Suprapubic skin (tissue), 4 donors: ENCODE data around the gene TMEM181. TPM values are rescaled to one million over a fixed set of nuclear protein-coding genes. Genes with fewer than 3 reads are reported as not detected.

Experiments used
- DNase-seq, 2 donors: peaks; one replicate each; pipeline ENCODE4 v3.0.0-alpha.2; 2019; ENCODE audit warnings: low spot score in 2 of 2
- H3K27ac ChIP-seq: fragments of 200-600 bp; sonication (generic); one replicate; pipeline ENCODE4 v1.5.1; 2019
- H3K27me3 ChIP-seq: fragments of 200-600 bp; sonication (generic); one replicate; pipeline ENCODE4 v1.5.1; 2019
- H3K36me3 ChIP-seq: fragments of 200-600 bp; sonication (generic); one replicate; pipeline ENCODE4 v1.5.1; 2019
- H3K4me1 ChIP-seq: fragments of 200-600 bp; sonication (generic); one replicate; pipeline ENCODE4 v1.5.1; 2019
- H3K4me3 ChIP-seq: fragments of 200-600 bp; sonication (generic); one replicate; pipeline ENCODE4 v1.5.1; 2019; ENCODE audit warnings: mild to moderate bottlenecking
- H3K9me3 ChIP-seq: fragments of 200-600 bp; sonication (generic); one replicate; pipeline ENCODE4 v1.5.1; 2019
- EP300 ChIP-seq: sonication (generic); formaldehyde crosslinking; IDR thresholded peaks from one replicate; pipeline ENCODE4 v1.6.1; 2017; ENCODE audit warnings: antibody characterized with exemption
- POLR2A ChIP-seq, 2 donors: fragments of 450-650 bp; IDR thresholded peaks; one replicate each; pipeline ENCODE4 v1.6.1; 2017; ENCODE audit warnings: antibody characterized with exemption in 2 of 2, mild to moderate bottlenecking in 2 of 2, moderate library complexity in 2 of 2
- POLR2AphosphoS5 ChIP-seq, 3 donors: sonication (generic); formaldehyde crosslinking; IDR thresholded peaks; one replicate each; pipeline ENCODE4 v1.6.1; 2017; ENCODE audit warnings: antibody characterized with exemption in 3 of 3
- WGBS: methylation state at CpG from one replicate; pipeline ENCODE4 v1.1.5; 2018; 5-methylcytosine and 5-hydroxymethylcytosine counted together
- total RNA-seq, 4 donors: library from RNA; depleted of rRNA; stranded (reverse); fragments of >200 nt; gene quantifications; one replicate each; pipeline ENCODE4 v1.1.0, GENCODE V29; 2016
- TF ChIP-seq, protein P1 (sequence below), 2 donors: fragments of 200-600 bp in 1 of 2; fragments of 450-650 bp in 1 of 2; sonication (generic) in 1 of 2; IDR thresholded peaks; one replicate each; pipeline ENCODE4 v1.5.1; 2016 to 2019; ENCODE audit warnings: antibody characterized with exemption in 2 of 2, mild to moderate bottlenecking in 1 of 2, moderate library complexity in 1 of 2

The TMEM181 gene
- total RNA-seq, 4 donors from 2014 or later = 17.5 to 24.7 (median 21.7) TPM

- Histone ChIP-seq H3K36me3 (no peaks in the 10 kb centered on the region), H3K4me1 (peaks cover 18% of the 10 kb centered on the region), H3K27me3 (no peaks in the 10 kb centered on the region), H3K4me3 (no peak overlapping the region), H3K9me3 (no peaks in the 10 kb centered on the region), H3K27ac (no peak overlapping the region)
- no peak for TF ChIP-seq POLR2A (IDR thresholded peaks at IDR 0.05)
- no peak for TF ChIP-seq EP300
- TF ChIP-seq, protein P1, sequence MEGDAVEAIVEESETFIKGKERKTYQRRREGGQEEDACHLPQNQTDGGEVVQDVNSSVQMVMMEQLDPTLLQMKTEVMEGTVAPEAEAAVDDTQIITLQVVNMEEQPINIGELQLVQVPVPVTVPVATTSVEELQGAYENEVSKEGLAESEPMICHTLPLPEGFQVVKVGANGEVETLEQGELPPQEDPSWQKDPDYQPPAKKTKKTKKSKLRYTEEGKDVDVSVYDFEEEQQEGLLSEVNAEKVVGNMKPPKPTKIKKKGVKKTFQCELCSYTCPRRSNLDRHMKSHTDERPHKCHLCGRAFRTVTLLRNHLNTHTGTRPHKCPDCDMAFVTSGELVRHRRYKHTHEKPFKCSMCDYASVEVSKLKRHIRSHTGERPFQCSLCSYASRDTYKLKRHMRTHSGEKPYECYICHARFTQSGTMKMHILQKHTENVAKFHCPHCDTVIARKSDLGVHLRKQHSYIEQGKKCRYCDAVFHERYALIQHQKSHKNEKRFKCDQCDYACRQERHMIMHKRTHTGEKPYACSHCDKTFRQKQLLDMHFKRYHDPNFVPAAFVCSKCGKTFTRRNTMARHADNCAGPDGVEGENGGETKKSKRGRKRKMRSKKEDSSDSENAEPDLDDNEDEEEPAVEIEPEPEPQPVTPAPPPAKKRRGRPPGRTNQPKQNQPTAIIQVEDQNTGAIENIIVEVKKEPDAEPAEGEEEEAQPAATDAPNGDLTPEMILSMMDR (IDR thresholded peaks at IDR 0.05) = no peak
- TF ChIP-seq POLR2AphosphoS5 (IDR thresholded peaks at IDR 0.05) = no peak
- 49% methylated on average over 12 of the region's 12 CpGs for WGBS
- no peak for DNase-seq
Observed at GRCh38 chr6:158567871-158568401, 8.0 kb downstream of the TMEM181 start.

- 98% methylated on average over 5 of the region's 5 CpGs for WGBS
- H3K27ac ChIP-seq = no peak overlapping the region
Observed at GRCh38 chr6:158568549-158568948, 8.7 kb downstream of the TMEM181 start.

GRCh38 chr6:158569036-158569435 lies 9.1 kb downstream of the TMEM181 start:
- Histone ChIP-seq H3K9me3 (no peaks in the 10 kb centered on the region), H3K4me1 (peaks cover 18% of the 10 kb centered on the region), H3K27ac (no peak overlapping the region), H3K27me3 (no peaks in the 10 kb centered on the region), H3K4me3 (no peak overlapping the region), H3K36me3 (peaks cover 5% of the 10 kb centered on the region)
- TF ChIP-seq EP300 (no peak), POLR2A (IDR thresholded peaks at IDR 0.05) (no peak), POLR2AphosphoS5 (IDR thresholded peaks at IDR 0.05) (no peak)
- TF ChIP-seq, protein P1 (IDR thresholded peaks at IDR 0.05) = no peak
- DNase-seq = peak in 1 of 2 donors; percentile 38
- 90% methylated on average over 9 of the region's 9 CpGs for WGBS

More at GRCh38 chr6:158568549-158568948, 8.7 kb downstream of the TMEM181 start:
- Histone ChIP-seq H3K4me3 (no peak overlapping the region), H3K4me1 (peaks cover 18% of the 10 kb centered on the region), H3K9me3 (no peaks in the 10 kb centered on the region), H3K36me3 (peaks cover 5% of the 10 kb centered on the region), H3K27me3 (no peaks in the 10 kb centered on the region)
- DNase-seq = peak in 1 of 2 donors; percentile 37
- TF ChIP-seq POLR2A (IDR thresholded peaks at IDR 0.05) = no peak
- TF ChIP-seq, protein P1 (IDR thresholded peaks at IDR 0.05) = no peak
- no peak for TF ChIP-seq POLR2AphosphoS5 (IDR thresholded peaks at IDR 0.05)
- TF ChIP-seq EP300 = no peak

GRCh38 chr6:158570681-158570962 lies 10.7 kb downstream of the TMEM181 start:
- peaks cover 5% of the 10 kb centered on the region for H3K36me3 ChIP-seq
- WGBS = 89% methylated on average over 3 of the region's 3 CpGs
- no peaks in the 10 kb centered on the region for H3K27me3 ChIP-seq
- H3K4me1 ChIP-seq = peaks cover 18% of the 10 kb centered on the region
- DNase-seq = peak in 1 of 2 donors; percentile 0
- TF ChIP-seq EP300 (no peak), POLR2A (IDR thresholded peaks at IDR 0.05) (no peak), POLR2AphosphoS5 (IDR thresholded peaks at IDR 0.05) (no peak)
- TF ChIP-seq, protein P1 (IDR thresholded peaks at IDR 0.05) = no peak
- H3K27ac ChIP-seq = no peak overlapping the region
- no peak overlapping the region for H3K4me3 ChIP-seq
- no peaks in the 10 kb centered on the region for H3K9me3 ChIP-seq

DNA sequence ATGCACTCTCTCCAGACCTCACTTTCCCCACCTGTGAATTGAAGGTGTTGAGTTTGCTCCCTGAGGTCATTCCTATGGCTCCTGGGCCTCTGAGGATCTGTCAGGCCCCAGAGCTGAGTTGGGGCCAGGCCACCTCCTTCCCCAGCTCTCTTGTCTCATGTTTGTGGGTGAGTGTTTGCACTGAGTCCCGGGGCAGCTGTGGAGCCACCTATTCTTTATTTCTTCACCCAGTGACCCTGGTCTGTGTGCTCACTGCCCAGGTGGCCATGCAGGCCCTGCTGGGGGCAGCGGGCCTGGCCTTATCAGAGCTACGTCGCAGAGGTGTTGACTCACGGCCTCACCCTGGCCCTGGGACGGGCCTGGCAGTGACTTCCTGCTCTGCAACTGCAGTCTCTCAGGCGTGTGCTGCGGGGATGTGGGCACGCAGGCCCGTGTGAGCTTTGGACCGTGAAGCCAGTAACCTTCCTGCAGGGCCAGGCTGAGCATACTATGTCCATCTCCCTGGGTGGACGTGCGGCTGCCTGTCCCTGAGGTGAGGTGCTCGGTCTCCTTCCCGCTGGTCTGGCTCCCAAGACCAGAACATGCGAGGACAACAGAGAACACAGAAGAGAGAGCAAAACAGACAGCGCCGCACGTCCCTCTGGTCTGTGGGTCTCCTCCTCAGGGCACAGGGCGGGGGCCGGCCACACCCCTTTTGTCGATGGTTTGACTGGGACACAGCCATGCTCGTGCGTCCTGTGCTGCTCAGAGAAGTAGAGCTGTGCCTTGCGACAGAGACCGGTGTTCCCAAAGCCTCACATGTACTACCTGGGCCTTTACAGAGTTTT lies 12.1 kb downstream of the TMEM181 start:
- Histone ChIP-seq H3K27me3 (no peaks in the 10 kb centered on the region), H3K4me1 (peaks cover 18% of the 10 kb centered on the region), H3K9me3 (no peaks in the 10 kb centered on the region), H3K36me3 (peaks cover 5% of the 10 kb centered on the region), H3K4me3 (no peak overlapping the region), H3K27ac (peak overlapping the region; percentile 7)
- 95% methylated on average over 15 of the region's 26 CpGs for WGBS
- peak in 1 of 2 donors; percentile 76 for DNase-seq
- TF ChIP-seq POLR2AphosphoS5 (IDR thresholded peaks at IDR 0.05) (no peak), EP300 (no peak), POLR2A (IDR thresholded peaks at IDR 0.05) (no peak)
- TF ChIP-seq, protein P1 (IDR thresholded peaks at IDR 0.05) = no peak
